Ascending aorta (tissue), 2 donors: Measurements from ENCODE around the gene DHX35. TPM values are rescaled to one million over a fixed set of nuclear protein-coding genes. Genes with fewer than 3 reads are reported as not detected.
"Not testable (repeated sequence)": the region's sequence is repeated elsewhere in the genome, so short reads cannot be mapped to it uniquely, and the experiment has no call there.

ENCODE experiments used
- DNase-seq, 2 donors: peaks; one replicate each; pipeline ENCODE4 v3.0.0-alpha.2; 2019; ENCODE audit warnings: low spot score in 2 of 2
- H3K27ac ChIP-seq, 2 donors: fragments of 200-600 bp; sonication (generic); one replicate each; pipeline ENCODE4 v1.5.1; 2016 to 2017; ENCODE audit warnings: mild to moderate bottlenecking in 1 of 2
- H3K27me3 ChIP-seq: fragments of 200-600 bp; sonication (generic); one replicate; pipeline ENCODE4 v1.5.1; 2017
- H3K36me3 ChIP-seq, 2 donors: fragments of 200-600 bp; sonication (generic); one replicate each; pipeline ENCODE4 v1.5.1; 2016
- H3K4me1 ChIP-seq, 2 donors: fragments of 200-600 bp; sonication (generic); one replicate each; pipeline ENCODE4 v1.5.1; 2016 to 2017; ENCODE audit warnings: mild to moderate bottlenecking in 1 of 2
- H3K4me3 ChIP-seq, 2 donors: fragments of 200-600 bp; sonication (generic); one replicate each; pipeline ENCODE4 v1.5.1; 2016 to 2017; ENCODE audit warnings: mild to moderate bottlenecking in 1 of 2
- H3K9me3 ChIP-seq, 2 donors: fragments of 200-600 bp; sonication (generic); one replicate each; pipeline ENCODE4 v1.5.1; 2016
- CTCF ChIP-seq, 3 experiments: fragments of 200-600 bp in 2 of 3; fragments of 450-650 bp in 1 of 3; sonication (generic) in 2 of 3; IDR thresholded peaks; one replicate each; pipeline ENCODE4 v1.5.1; 2016 to 2019; ENCODE audit warnings: antibody characterized with exemption in 3 of 3, mild to moderate bottlenecking in 1 of 3, moderate library complexity in 1 of 3
- intact Hi-C: fragments of 100-400 bp; cut with DNase I; formaldehyde crosslinking; loops from one replicate; pipeline ENCODE4 v1.15.1; 2023
- total RNA-seq: library from RNA; depleted of rRNA; stranded (reverse); fragments of >200 nt; gene quantifications from one replicate; pipeline ENCODE4 v1.1.0, GENCODE V29; 2016

Gene DHX35
- total RNA-seq, 1 donor from 2014 or later = 35.3 TPM

GRCh38 chr20:38952153-38952552, 10.0 kb upstream of the DHX35 start:
- H3K4me3 ChIP-seq = no peak overlapping the region
- H3K36me3 ChIP-seq = no peaks in the 10 kb centered on the region
- no peak overlapping the region for H3K27ac ChIP-seq
- intact Hi-C loops = no loop called here
- no peaks in the 10 kb centered on the region for H3K27me3 ChIP-seq
- H3K9me3 ChIP-seq = no peaks in the 10 kb centered on the region
- DNase-seq = no peak
- no peaks in the 10 kb centered on the region for H3K4me1 ChIP-seq
- TF ChIP-seq CTCF (IDR thresholded peaks at IDR 0.05) = no peak

- H3K27me3 ChIP-seq = no peaks in the 10 kb centered on the region
- TF ChIP-seq CTCF (IDR thresholded peaks at IDR 0.05) = no peak
- no peak for DNase-seq
- intact Hi-C loops = no loop called here
- no peak overlapping the region for H3K4me3 ChIP-seq
- no peaks in the 10 kb centered on the region for H3K9me3 ChIP-seq
- no peaks in the 10 kb centered on the region for H3K4me1 ChIP-seq
- H3K27ac ChIP-seq = no peak overlapping the region
- H3K36me3 ChIP-seq = no peaks in the 10 kb centered on the region
Observed at GRCh38 chr20:38953630-38954340, 8.4 kb upstream of the DHX35 start.

GRCh38 chr20:38957235-38957876, 4.8 kb upstream of the DHX35 start:
- H3K27me3 ChIP-seq = no peaks in the 10 kb centered on the region
- intact Hi-C loops = no loop called here
- TF ChIP-seq CTCF (IDR thresholded peaks at IDR 0.05) = no peak
- no peaks in the 10 kb centered on the region for H3K36me3 ChIP-seq
- no peak overlapping the region for H3K4me3 ChIP-seq
- DNase-seq = no peak
- peaks cover 4% of the 10 kb centered on the region in 2 donors for H3K4me1 ChIP-seq
- no peaks in the 10 kb centered on the region for H3K9me3 ChIP-seq
- H3K27ac ChIP-seq = no peak overlapping the region

- H3K9me3 ChIP-seq = no peaks in the 10 kb centered on the region
- no peak for TF ChIP-seq CTCF (IDR thresholded peaks at IDR 0.05)
- H3K4me1 ChIP-seq = peaks cover 6 to 9% of the 10 kb centered on the region in 2 donors
- DNase-seq = no peak
- intact Hi-C loops = no loop called here
- H3K27ac ChIP-seq = no peak overlapping the region
- no peaks in the 10 kb centered on the region for H3K27me3 ChIP-seq
- H3K4me3 ChIP-seq = no peak overlapping the region
- no peaks in the 10 kb centered on the region for H3K36me3 ChIP-seq
Observed at GRCh38 chr20:38957915-38958485, 4.1 kb upstream of the DHX35 start.

GRCh38 chr20:38960187-38960687, 1.9 kb upstream of the DHX35 start:
- intact Hi-C loops, H3K27ac ChIP-seq, H3K36me3 ChIP-seq, DNase-seq, H3K27me3 ChIP-seq, H3K4me3 ChIP-seq, H3K9me3 ChIP-seq: not testable (repeated sequence)
- peaks cover 7 to 12% of the 10 kb centered on the region in 2 donors for H3K4me1 ChIP-seq

- intact Hi-C loops = loop anchor here (1.0 to 2.0 kb wide), 3 partner anchors 35 to 213 kb away; partner anchors contain the start of genes ACTR5 and FAM83D
- Histone ChIP-seq H3K9me3 (no peaks in the 10 kb centered on the region), H3K4me1 (peaks cover 7 to 12% of the 10 kb centered on the region in 2 donors), H3K4me3 (peak overlapping the region; percentile 75 to 95), H3K36me3 (no peaks in the 10 kb centered on the region), H3K27me3 (no peaks in the 10 kb centered on the region), H3K27ac (peak overlapping the region; percentile 58 to 93)
- TF ChIP-seq CTCF (IDR thresholded peaks at IDR 0.05) = no peak
- no peak for DNase-seq
Observed at GRCh38 chr20:38961530-38962043, 557 bp upstream of the DHX35 start.
